ENCODE measurements around the gene KCNQ1. TPM values are rescaled to one million over a fixed set of nuclear protein-coding genes. Genes with fewer than 3 reads are reported as not detected.

KCNQ1 gene
- total RNA-seq, 1 donor from 2014 or later, result 2.6 TPM

- Histone ChIP-seq H3K27me3 (ENCODE audit: control insufficient read depth in 3 of 3, insufficient read depth in 3 of 3, low read length in 3 of 3) (peaks cover 0 to 17% (median 9%) of the 10 kb centered on the region in 3 donors), H3K9me3 (ENCODE audit: control insufficient read depth in 3 of 3, low read length in 3 of 3) (no peaks in the 10 kb centered on the region), H3K27ac (ENCODE audit: low read depth, low read length) (no peak overlapping the region), H3K9ac (ENCODE audit: low read depth in 1 of 3, low read length in 3 of 3) (no peak overlapping the region), H3K4me1 (ENCODE audit: control insufficient read depth in 3 of 3, insufficient read depth in 3 of 3, low read length in 3 of 3) (peaks cover under 1 to 8% (median 5%) of the 10 kb centered on the region in 3 donors), H3K4me3 (ENCODE audit: low read length in 3 of 3) (no peak overlapping the region), H3K36me3 (ENCODE audit: control insufficient read depth in 3 of 3, insufficient read depth in 3 of 3, low read length in 3 of 3) (no peaks in the 10 kb centered on the region)
These were observed 19.9 kb upstream of the KCNQ1 start for GRCh38 chr11:2424811-2425495.

DNA sequence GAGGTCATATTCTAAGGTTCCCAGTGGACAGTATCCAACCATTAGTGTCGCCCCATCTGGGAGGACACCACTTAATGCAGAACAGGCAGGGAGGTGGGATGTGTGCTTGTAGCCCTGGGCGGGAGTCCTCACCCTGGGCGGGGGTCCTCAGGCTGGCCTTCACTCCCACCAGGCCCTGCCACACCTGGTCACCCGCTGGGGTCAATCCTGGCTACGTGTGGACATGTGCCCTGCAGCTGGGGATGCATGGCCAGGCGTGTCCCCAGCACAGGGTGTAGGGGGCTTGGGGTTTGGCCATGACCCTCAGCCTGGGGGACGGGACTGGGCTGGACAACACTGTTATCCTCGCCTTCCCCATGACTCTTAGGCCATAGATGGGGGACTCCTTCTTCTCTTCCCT is 19.3 kb upstream of the KCNQ1 start:
- H3K9me3 ChIP-seq (ENCODE audit: control insufficient read depth in 3 of 3, low read length in 3 of 3), result no peaks in the 10 kb centered on the region

GRCh38 chr11:2426221-2426620 is 18.6 kb upstream of the KCNQ1 start:
- H3K9ac ChIP-seq (ENCODE audit: low read depth in 1 of 3, low read length in 3 of 3), result no peak overlapping the region
- no peak overlapping the region for H3K27ac ChIP-seq (ENCODE audit: low read depth, low read length)
- H3K4me3 ChIP-seq (ENCODE audit: low read length in 3 of 3), result no peak overlapping the region
- H3K4me1 ChIP-seq (ENCODE audit: control insufficient read depth in 3 of 3, insufficient read depth in 3 of 3, low read length in 3 of 3), result no peaks in the 10 kb centered on the region
- H3K9me3 ChIP-seq (ENCODE audit: control insufficient read depth in 3 of 3, low read length in 3 of 3), result no peaks in the 10 kb centered on the region
- H3K36me3 ChIP-seq (ENCODE audit: control insufficient read depth in 3 of 3, insufficient read depth in 3 of 3, low read length in 3 of 3), result no peaks in the 10 kb centered on the region
- peaks cover 0 to 13% (median 11%) of the 10 kb centered on the region in 3 donors for H3K27me3 ChIP-seq (ENCODE audit: control insufficient read depth in 3 of 3, insufficient read depth in 3 of 3, low read length in 3 of 3)

More for the DNA sequence above, 19.3 kb upstream of the KCNQ1 start:
- no peak overlapping the region for H3K9ac ChIP-seq (ENCODE audit: low read depth in 1 of 3, low read length in 3 of 3)
- H3K4me1 ChIP-seq (ENCODE audit: control insufficient read depth in 3 of 3, insufficient read depth in 3 of 3, low read length in 3 of 3), result peaks cover 0 to 5% (median 2%) of the 10 kb centered on the region in 3 donors
- H3K36me3 ChIP-seq (ENCODE audit: control insufficient read depth in 3 of 3, insufficient read depth in 3 of 3, low read length in 3 of 3), result no peaks in the 10 kb centered on the region
- no peak overlapping the region for H3K27ac ChIP-seq (ENCODE audit: low read depth, low read length)
- peaks cover 0 to 17% (median 9%) of the 10 kb centered on the region in 3 donors for H3K27me3 ChIP-seq (ENCODE audit: control insufficient read depth in 3 of 3, insufficient read depth in 3 of 3, low read length in 3 of 3)
- H3K4me3 ChIP-seq (ENCODE audit: low read length in 3 of 3), result no peak overlapping the region

- Histone ChIP-seq H3K27ac (ENCODE audit: low read depth, low read length) (no peak overlapping the region), H3K9me3 (ENCODE audit: control insufficient read depth in 3 of 3, low read length in 3 of 3) (no peaks in the 10 kb centered on the region), H3K36me3 (ENCODE audit: control insufficient read depth in 3 of 3, insufficient read depth in 3 of 3, low read length in 3 of 3) (no peaks in the 10 kb centered on the region), H3K9ac (ENCODE audit: low read depth in 1 of 3, low read length in 3 of 3) (no peak overlapping the region), H3K27me3 (ENCODE audit: control insufficient read depth in 3 of 3, insufficient read depth in 3 of 3, low read length in 3 of 3) (peaks cover 0 to 15% (median 9%) of the 10 kb centered on the region in 3 donors), H3K4me1 (ENCODE audit: control insufficient read depth in 3 of 3, insufficient read depth in 3 of 3, low read length in 3 of 3) (no peaks in the 10 kb centered on the region), H3K4me3 (ENCODE audit: low read length in 3 of 3) (no peak overlapping the region)
These were observed 17.8 kb upstream of the KCNQ1 start for GRCh38 chr11:2426826-2427521.

DNA sequence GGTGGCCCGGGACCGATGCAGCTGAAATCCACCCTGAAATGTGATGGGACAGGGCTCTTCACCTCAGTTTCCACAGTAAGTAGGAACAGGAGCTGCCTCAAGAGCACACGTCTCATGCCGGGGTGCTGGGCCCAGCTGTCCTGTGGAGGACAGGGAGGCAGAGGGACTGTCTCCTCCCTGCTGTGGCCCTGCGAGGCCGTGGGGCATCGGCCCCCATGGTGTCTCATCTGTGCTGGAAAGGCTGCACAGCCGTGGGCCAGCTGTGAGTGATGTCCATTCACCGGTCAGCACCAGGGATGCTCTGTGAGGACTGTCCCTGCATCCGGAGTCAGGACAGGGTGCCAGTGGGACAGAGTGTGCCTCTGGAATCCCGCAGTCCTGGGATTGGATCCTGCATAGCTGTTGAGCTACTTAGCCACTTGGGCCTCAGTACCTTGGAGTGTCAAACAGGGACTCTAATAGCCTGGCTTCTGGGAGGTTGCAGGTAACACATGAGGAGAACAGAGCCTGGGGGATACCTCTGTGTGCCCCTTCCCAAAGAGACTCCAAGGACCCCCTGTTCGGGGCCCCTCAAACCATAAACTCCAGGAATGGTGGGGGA is 17.0 kb upstream of the KCNQ1 start:
- Histone ChIP-seq H3K27me3 (ENCODE audit: control insufficient read depth in 3 of 3, insufficient read depth in 3 of 3, low read length in 3 of 3) (peaks cover 0 to 18% (median 14%) of the 10 kb centered on the region in 3 donors), H3K4me1 (ENCODE audit: control insufficient read depth in 3 of 3, insufficient read depth in 3 of 3, low read length in 3 of 3) (no peaks in the 10 kb centered on the region), H3K4me3 (ENCODE audit: low read length in 3 of 3) (no peak overlapping the region), H3K9ac (ENCODE audit: low read depth in 1 of 3, low read length in 3 of 3) (no peak overlapping the region), H3K36me3 (ENCODE audit: control insufficient read depth in 3 of 3, insufficient read depth in 3 of 3, low read length in 3 of 3) (no peaks in the 10 kb centered on the region), H3K27ac (ENCODE audit: low read depth, low read length) (no peak overlapping the region), H3K9me3 (ENCODE audit: control insufficient read depth in 3 of 3, low read length in 3 of 3) (no peaks in the 10 kb centered on the region)

DNA sequence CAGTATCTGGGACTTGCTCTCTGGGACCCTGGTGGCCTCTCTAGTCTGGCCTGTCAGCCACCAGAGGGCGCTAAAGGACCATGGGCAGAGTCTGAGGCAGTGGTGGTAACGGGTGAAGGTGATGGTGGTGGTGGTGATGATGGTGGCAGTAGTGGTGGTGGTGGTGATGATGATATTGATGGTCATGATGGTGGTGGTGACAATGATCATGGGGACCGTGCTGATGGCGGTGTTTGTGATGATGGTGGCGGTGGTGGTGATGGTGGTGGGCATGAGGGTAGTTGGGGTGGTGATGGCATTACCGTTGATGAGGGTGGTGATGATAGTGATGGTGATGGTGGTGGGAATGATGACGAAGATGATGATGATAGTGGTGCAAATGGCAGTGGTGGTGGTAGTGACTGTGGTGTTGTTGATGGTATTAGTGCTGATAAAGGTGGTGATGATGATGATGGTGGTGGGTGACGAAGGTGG is 16.4 kb upstream of the KCNQ1 start:
- Histone ChIP-seq H3K4me1 (ENCODE audit: control insufficient read depth in 3 of 3, insufficient read depth in 3 of 3, low read length in 3 of 3) (no peaks in the 10 kb centered on the region), H3K36me3 (ENCODE audit: control insufficient read depth in 3 of 3, insufficient read depth in 3 of 3, low read length in 3 of 3) (no peaks in the 10 kb centered on the region), H3K9me3 (ENCODE audit: control insufficient read depth in 3 of 3, low read length in 3 of 3) (no peaks in the 10 kb centered on the region), H3K27ac (ENCODE audit: low read depth, low read length) (no peak overlapping the region), H3K27me3 (ENCODE audit: control insufficient read depth in 3 of 3, insufficient read depth in 3 of 3, low read length in 3 of 3) (peaks cover 0 to 21% (median 17%) of the 10 kb centered on the region in 3 donors), H3K4me3 (ENCODE audit: low read length in 3 of 3) (no peak overlapping the region), H3K9ac (ENCODE audit: low read depth in 1 of 3, low read length in 3 of 3) (no peak overlapping the region)

DNA sequence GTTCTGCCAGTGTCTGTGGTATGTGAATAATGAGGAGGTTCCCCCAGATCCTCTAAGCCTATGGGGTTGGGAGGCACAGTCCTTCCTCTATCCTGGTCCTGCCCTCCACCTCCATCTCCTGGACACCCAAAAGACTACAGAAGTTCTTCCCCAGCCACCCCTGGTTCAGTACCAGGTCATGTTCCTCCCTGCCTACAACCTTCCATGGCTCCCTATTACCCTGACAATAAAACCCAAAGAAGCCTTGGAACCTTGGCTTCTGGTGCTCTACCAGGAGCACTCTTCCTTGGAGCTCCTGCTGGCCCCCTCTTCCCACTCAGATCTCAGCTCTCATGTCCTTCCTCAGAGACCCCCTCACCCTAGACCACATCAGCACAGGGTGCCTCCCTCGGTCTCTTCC is 13.4 kb upstream of the KCNQ1 start:
- Histone ChIP-seq H3K27ac (ENCODE audit: low read depth, low read length) (no peak overlapping the region), H3K36me3 (ENCODE audit: control insufficient read depth in 3 of 3, insufficient read depth in 3 of 3, low read length in 3 of 3) (no peaks in the 10 kb centered on the region), H3K4me1 (ENCODE audit: control insufficient read depth in 3 of 3, insufficient read depth in 3 of 3, low read length in 3 of 3) (no peaks in the 10 kb centered on the region), H3K4me3 (ENCODE audit: low read length in 3 of 3) (no peak overlapping the region), H3K27me3 (ENCODE audit: control insufficient read depth in 3 of 3, insufficient read depth in 3 of 3, low read length in 3 of 3) (peaks cover 6 to 39% (median 32%) of the 10 kb centered on the region in 3 donors), H3K9ac (ENCODE audit: low read depth in 1 of 3, low read length in 3 of 3) (no peak overlapping the region), H3K9me3 (ENCODE audit: control insufficient read depth in 3 of 3, low read length in 3 of 3) (no peaks in the 10 kb centered on the region)

DNA sequence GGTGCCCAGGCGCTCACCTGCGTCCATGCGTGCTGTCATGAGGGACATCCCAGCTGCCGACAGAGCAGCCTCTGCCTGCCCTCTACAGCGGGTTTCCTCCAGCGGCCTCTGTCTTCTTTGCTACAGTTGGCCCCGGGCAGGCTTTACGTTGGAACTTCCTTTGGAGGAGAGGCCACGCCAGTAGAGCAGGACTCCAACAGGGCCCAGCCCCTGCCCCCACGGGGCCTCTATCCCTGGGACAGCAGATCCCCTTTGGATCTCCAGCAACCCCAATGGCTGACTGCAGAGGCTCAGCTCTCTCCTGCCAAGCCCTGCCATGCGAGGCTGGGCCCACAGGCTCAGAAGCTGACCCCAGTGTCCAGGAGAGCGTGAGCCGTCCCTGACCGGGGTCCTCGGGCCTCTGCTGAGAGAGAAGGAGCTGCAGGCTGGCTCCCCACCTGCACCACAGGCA is 12.6 kb upstream of the KCNQ1 start:
- H3K4me1 ChIP-seq (ENCODE audit: control insufficient read depth in 3 of 3, insufficient read depth in 3 of 3, low read length in 3 of 3), result no peaks in the 10 kb centered on the region
- H3K36me3 ChIP-seq (ENCODE audit: control insufficient read depth in 3 of 3, insufficient read depth in 3 of 3, low read length in 3 of 3), result no peaks in the 10 kb centered on the region
- no peaks in the 10 kb centered on the region for H3K9me3 ChIP-seq (ENCODE audit: control insufficient read depth in 3 of 3, low read length in 3 of 3)
- H3K27me3 ChIP-seq (ENCODE audit: control insufficient read depth in 3 of 3, insufficient read depth in 3 of 3, low read length in 3 of 3), result peaks cover 6 to 40% (median 38%) of the 10 kb centered on the region in 3 donors
- no peak overlapping the region for H3K4me3 ChIP-seq (ENCODE audit: low read length in 3 of 3)
- H3K9ac ChIP-seq (ENCODE audit: low read depth in 1 of 3, low read length in 3 of 3), result no peak overlapping the region
- H3K27ac ChIP-seq (ENCODE audit: low read depth, low read length), result no peak overlapping the region

DNA sequence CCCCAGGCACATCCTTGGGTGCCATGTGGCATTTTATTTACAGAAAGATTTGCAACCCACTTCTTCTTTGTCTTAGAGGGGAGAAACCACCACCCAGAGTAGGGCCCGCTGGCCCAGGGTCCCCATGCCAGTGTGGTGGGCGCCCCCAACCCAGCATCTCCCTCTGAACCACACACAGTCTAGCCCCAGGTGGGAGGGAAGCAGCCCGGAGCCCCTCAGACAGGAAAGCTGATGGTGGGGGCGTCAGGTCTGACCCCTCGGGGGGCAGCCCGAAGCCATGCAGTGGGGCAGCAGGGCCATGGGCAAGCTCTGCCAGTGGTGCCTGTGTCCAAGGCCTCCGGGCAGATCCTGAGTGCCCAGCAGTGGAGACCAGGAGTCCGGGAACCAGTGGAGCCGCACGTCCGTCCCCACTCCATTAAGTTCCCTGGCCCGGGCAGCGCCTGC is 12.2 kb upstream of the KCNQ1 start:
- Histone ChIP-seq H3K27ac (ENCODE audit: low read depth, low read length) (no peak overlapping the region), H3K9ac (ENCODE audit: low read depth in 1 of 3, low read length in 3 of 3) (no peak overlapping the region), H3K9me3 (ENCODE audit: control insufficient read depth in 3 of 3, low read length in 3 of 3) (no peaks in the 10 kb centered on the region), H3K4me1 (ENCODE audit: control insufficient read depth in 3 of 3, insufficient read depth in 3 of 3, low read length in 3 of 3) (no peaks in the 10 kb centered on the region), H3K27me3 (ENCODE audit: control insufficient read depth in 3 of 3, insufficient read depth in 3 of 3, low read length in 3 of 3) (peaks cover 6 to 44% (median 38%) of the 10 kb centered on the region in 3 donors), H3K4me3 (ENCODE audit: low read length in 3 of 3) (no peak overlapping the region), H3K36me3 (ENCODE audit: control insufficient read depth in 3 of 3, insufficient read depth in 3 of 3, low read length in 3 of 3) (no peaks in the 10 kb centered on the region)

Data from skeletal muscle tissue (tissue), 4 donors.